Right lobe of liver (tissue), 4 donors: ENCODE results near the gene ABLIM3.
A peak's percentile ranks its signal among the peaks of the same experiment; 100 is the strongest.

Experiments used
- CTCF ChIP-seq, 4 donors: fragments of 200-600 bp in 3 of 4; fragments of 450-650 bp in 1 of 4; IDR thresholded peaks; one replicate each; pipeline versions ENCODE4 v1.5.1 to v1.8.0; 2016 to 2022; ENCODE audit warnings: antibody characterized with exemption in 4 of 4, mild to moderate bottlenecking in 2 of 4
- POLR2A ChIP-seq: fragments of 450-650 bp; IDR thresholded peaks from one replicate; pipeline ENCODE4 v1.6.1; 2017; ENCODE audit warnings: antibody characterized with exemption, mild to moderate bottlenecking
- donor health status: DM: no; HTN: no; CAD: no.
- donor health status: DM: no; HTN: no; CAD: no.
- donor health status: DM: no; HTN: yes; CAD: no.

- TF ChIP-seq POLR2A, result peak; percentile 30
- no peak for TF ChIP-seq CTCF (IDR thresholded peaks at IDR 0.05)
These were observed 21.2 kb downstream of the ABLIM3 start for GRCh38 chr5:149162401-149163084.
